Islet precursor cell (in vitro differentiated cells): ENCODE data around the gene GRAP.
A peak's percentile ranks its signal among the peaks of the same experiment; 100 is the strongest.

Experiments used
- DNase-seq: peaks from one replicate; pipeline ENCODE4 v3.0.0-alpha.2; 2018

GRAP gene

GRCh38 chr17:19017804-19018599, 28.8 kb downstream of the GRAP start:
- no peak for DNase-seq

GRCh38 chr17:19017401-19017800, 29.4 kb downstream of the GRAP start:
- DNase-seq, result no peak

GRCh38 chr17:19016881-19017280, 29.9 kb downstream of the GRAP start:
- no peak for DNase-seq

- DNase-seq, result no peak
These were observed 30.5 kb downstream of the GRAP start for GRCh38 chr17:19016297-19016696.

GRCh38 chr17:19015428-19015827, 31.3 kb downstream of the GRAP start:
- DNase-seq, result no peak

GRCh38 chr17:19014628-19015215, 32.0 kb downstream of the GRAP start:
- DNase-seq, result no peak

GRCh38 chr17:19013806-19014627, 32.7 kb downstream of the GRAP start:
- no peak for DNase-seq

GRCh38 chr17:19013226-19013625, 33.5 kb downstream of the GRAP start:
- no peak for DNase-seq

- DNase-seq, result no peak
These were observed 34.3 kb downstream of the GRAP start for GRCh38 chr17:19012171-19013080.

GRCh38 chr17:19011581-19011980, 35.2 kb downstream of the GRAP start:
- DNase-seq, result no peak

- DNase-seq, result peak; percentile 82
These were observed 35.8 kb downstream of the GRAP start for GRCh38 chr17:19010729-19011505.

GRCh38 chr17:19009970-19010369, 36.8 kb downstream of the GRAP start:
- no peak for DNase-seq

- DNase-seq, result no peak
These were observed 40.1 kb downstream of the GRAP start for GRCh38 chr17:19006698-19007097.

- DNase-seq, result no peak
These were observed 40.8 kb downstream of the GRAP start for GRCh38 chr17:19005789-19006430.

GRCh38 chr17:19005137-19005773, 41.5 kb downstream of the GRAP start:
- DNase-seq, result no peak

- DNase-seq, result peak; percentile 92
These were observed 42.2 kb downstream of the GRAP start, which contains the start of gene FAM83G for GRCh38 chr17:19004421-19005136. TSS of gene FAM83G (minus strand) at chr17:19004764. CDS start at chr17:19004041, 723 bp downstream.

GRCh38 chr17:19003543-19004420, 43.0 kb downstream of the GRAP start:
- DNase-seq, result peak; percentile 94

- DNase-seq, result no peak
These were observed 43.8 kb downstream of the GRAP start for GRCh38 chr17:19002805-19003542.
